Stimulated activated CD8-positive, alpha-beta memory T cell treated with anti-CD3 and anti-CD28 coated beads, Interleukin-15, amount 100 ng/mL, for 48 hours (primary cell): ENCODE results near the gene C20orf144.

Source experiments
- DNase-seq, 2 donors: peaks; one replicate each; pipeline ENCODE4 v3.0.0-alpha.2; 2020; ENCODE audit warnings: low read depth in 2 of 2

The C20orf144 gene

GRCh38 chr20:33676652-33677645, 14.8 kb downstream of the C20orf144 start:
- DNase-seq: no peak

DNA sequence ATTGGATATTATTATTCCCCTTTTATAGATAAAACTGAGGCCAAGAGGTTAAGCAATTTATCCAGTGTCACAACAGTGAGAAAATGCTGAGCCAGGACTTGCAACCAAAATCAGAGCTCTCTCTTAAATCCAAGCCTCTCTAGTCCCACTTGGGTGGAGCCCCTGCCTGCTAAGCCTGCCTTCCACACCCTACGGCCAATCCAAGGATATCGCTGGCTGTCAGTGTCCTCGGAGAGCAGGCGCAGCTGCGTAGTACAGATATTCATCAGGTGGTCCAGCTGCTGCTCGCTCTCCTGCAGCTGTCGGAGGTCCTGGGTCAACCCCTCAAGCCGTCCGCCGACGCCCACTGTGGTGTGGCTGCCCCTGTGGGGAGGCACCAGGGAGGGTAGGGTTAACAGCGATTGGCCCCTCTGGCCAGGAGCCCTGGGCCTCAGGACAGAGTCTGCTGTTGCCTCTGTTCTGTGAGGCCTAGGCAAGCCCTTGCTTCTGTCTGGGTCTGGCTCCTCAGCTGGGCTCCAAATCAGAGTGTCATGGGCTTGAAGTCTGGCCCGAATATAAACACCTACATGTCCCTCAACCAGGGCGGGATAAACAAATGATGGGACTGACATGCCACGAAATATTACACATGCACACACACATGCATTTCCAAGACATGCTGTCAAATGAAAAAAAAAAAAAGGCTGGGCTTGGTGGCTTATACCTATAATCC, 16.0 kb downstream of the C20orf144 start:
- DNase-seq: no peak

DNA sequence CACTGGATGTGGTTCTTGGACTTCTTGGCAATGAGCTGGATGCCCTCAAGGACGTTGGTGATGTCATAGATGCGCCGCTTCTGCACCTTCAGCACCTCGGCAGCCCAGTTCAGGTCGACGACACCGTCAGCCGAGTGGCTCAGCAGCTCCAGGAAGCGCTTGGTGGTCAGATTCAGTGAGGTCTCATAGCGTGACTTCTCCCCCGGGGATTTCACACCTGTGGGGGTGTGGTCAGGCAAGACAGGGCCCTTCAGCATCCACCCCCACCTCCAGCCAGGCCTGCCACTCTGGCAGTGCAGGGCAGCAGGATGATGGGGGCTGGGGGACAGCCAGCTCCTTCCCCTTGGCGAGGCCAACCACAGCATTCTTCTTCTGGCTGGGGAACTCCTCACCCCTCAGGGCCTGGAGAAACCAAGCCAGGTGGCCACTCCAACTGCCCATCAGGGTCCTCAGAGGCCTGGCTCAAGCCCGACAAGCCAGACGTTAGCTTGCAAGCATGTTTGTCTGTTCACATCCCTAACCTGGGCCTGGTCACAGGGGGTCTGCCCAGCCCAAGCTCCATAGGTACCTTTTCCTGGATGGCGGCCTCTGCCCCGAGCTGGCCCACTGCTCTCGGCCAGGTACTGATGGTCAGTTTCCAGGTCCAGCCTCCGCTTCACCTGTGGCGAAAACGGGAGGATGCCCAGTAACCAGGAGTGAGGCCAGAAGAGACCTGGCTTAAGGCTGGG, 17.8 kb downstream of the C20orf144 start:
- DNase-seq: peak; percentile 51 to 53

DNA sequence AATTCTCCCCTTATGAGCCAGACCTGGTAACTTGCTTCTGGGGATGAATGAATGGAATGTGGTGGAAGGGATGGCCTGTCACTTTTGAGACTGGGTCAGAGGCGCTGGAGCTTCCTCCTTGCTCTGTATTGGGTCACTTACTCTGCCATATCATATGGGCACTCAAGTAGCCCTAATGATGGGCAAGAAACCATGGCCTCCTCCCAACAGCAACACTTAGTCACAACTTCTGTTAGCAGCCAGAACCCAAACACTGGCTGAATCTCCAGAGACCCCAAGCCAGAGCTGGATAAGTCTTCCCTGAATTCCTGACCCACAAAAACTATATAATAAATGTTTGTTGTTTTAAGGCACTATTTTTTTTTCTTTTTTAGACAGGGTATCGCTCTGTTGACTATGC, 18.6 kb downstream of the C20orf144 start:
- DNase-seq: no peak

- DNase-seq: no peak
Measured at GRCh38 chr20:33681288-33681687, 19.2 kb downstream of the C20orf144 start.

GRCh38 chr20:33681728-33682353, 19.7 kb downstream of the C20orf144 start:
- DNase-seq: peak in 1 of 2 donors; percentile 32

GRCh38 chr20:33684533-33685327, 22.6 kb downstream of the C20orf144 start:
- DNase-seq: no peak

DNA sequence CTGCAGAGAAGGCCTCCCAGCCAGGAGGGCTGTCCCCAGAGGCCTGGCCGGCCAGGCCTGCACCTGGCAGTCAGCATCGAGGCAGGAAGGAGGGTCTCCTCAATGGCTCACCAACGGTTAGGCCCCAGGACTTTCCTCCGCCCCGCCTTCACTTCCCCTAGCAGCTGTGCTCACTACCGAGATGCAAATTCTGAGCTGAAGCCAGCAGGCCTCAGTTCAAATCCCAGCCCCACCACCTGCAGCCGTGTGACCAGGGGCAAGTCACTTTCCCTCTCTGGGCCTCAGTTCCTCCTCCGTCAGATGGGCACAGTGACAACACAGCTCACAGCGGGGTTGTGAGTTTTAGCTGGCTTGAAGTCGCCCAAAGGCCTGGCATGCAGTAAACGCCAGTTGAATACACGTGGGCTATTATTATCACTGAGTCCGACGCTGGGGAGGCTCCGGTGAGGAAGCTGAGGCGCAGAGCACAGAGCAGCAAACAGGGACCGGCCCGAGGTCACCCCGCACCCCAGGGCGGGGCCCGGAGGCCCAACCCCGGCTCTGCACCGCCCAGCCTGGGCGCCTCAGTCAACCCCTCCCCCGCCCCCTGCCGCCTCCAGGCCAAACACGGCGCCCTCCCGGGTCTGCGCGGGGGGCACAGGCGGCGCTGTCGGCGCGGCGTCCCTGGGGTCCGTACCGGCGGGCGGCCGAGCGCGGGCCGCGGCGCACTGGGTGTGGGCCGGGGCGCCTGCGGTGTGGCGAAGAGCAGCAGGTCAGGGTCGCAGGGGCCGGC, 23.4 kb downstream of the C20orf144 start:
- DNase-seq: peak; percentile 67 to 68

DNA sequence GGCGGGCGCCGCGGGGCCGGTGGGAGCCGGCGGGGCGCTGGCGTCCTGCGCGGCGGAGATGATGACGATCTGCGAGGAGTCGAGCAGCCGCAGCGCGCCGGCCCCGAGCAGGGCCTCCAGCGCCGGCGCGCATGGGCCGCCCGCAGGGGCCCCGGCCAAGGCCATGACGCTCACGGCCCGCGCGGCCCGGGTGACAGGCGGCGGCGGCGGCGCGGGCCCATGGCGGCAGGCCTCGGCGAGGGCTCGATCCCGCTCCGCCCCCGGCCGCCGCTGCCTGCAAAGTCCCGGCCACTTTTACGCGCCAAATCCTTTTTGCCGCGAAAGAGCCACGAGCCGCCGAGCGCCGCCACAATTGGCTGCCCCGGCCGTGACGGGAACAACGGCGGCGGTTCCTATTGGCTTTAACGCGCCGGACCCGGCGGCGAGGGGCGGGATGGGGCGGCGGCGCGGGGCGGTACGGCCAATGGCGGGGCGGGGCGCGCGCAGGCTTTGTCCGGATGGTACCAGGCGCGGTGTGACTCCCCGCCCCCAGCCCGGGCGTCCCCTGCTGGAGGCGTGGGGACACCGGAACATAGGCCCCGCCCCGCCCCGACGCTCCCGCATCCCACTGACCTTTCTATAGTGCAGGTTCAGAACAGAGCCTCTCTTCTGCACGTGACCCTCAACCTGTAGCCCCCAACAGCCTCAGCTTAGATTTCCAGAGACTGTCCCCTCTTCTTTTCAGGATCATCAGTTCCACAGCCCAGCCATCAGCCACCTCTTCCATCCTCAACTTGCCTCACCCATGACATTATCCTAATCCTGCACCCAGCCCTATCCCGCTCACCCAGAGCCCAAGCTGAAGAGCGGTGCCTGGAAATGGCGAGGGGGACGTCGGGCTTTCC, 24.2 kb downstream of the C20orf144 start, which contains the start of gene E2F1:
TSS of gene E2F1 (minus strand) at position 286 of the 884 bp plus-strand sequence. CDS start at position 165, 121 bp downstream.
- peak; percentile 95 to 96 for DNase-seq

DNA sequence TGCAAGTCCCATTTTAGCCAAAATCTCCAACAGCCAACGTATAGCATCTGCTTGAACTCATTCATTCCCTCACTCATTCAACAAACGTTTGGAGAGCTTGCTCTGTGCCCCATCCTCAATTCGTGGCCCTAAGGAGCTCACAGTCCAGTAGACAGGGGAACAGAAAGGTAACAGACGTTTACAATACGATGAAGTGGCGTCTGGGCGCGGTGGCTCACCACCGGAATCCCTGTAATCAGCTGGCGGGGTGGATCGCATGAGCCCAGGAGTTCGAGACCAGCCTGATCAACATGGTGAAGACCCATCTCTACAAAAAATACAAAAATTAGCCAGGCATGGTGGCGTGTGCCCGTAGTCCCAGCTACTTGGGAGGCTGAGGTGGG, 24.8 kb downstream of the C20orf144 start:
- no peak for DNase-seq

- no peak for DNase-seq
Measured at GRCh38 chr20:33687370-33687915, 25.3 kb downstream of the C20orf144 start.

DNA sequence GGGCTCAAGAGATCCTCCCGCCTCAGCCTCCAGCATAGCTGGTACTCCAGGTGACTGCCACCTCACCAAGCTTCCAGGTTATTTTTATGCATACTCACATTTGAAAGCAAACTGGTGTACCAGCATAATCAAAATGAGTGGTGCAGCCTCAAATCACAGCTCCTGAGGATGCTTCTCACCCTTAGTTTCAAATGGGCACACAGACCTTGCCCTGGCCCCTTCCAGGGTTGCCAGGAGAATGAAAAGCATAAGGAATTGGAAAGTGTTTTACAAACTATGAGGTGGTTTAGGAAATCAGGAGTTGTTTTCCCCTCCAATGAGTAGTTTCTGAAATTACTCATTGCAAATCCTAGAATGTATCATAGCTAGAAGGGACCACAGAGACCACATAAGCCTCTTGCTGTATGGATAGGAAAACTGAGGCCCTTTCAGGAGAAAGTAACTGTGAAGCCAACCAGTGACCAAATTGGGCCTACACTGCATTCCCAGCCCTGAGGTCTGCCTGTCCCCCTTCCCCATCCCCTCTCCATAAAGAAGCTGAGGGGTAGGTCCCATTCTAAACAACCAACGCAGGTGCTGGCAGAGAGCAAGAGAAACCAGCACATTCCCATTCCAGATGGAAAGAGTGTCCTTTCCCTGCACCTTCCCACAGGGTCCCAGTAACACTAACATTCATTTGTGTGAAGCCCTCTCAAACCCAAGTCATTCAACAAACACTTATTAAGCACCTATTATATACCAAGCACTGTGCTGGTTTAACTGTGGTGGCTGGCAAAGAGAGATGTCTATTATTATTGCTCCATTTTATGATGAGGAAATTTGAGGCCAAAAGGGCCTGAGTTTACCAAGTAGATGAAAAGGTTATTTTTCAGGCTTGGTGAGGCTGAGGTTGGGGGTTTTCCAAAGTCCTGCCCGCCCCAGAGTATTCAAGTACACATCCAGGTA, 26.1 kb downstream of the C20orf144 start:
- DNase-seq: no peak

DNA sequence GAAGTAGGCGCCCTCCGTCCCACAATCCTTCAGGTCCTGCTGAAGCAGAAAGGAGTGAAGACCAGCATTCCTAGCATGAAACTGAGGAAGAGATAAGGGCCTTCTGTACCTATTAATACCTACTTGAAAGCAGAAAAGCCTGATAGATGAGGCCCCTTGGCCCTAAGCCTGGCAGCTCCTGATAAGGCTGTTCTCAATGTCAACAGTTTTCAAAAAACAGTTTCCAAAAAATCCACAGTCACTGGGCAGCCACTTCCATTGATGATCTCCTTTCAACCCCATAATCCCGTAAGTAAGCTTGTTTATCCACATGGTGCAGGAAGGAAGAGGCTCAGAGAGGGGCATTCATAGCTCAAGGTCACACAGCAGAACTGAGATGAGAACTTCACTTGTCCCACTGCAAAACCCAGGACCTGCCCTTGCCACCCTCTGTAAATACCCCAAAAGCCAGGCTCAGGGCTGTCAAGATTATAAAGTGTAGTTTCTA, 26.9 kb downstream of the C20orf144 start:
- no peak for DNase-seq

GRCh38 chr20:33689493-33689892, 27.4 kb downstream of the C20orf144 start:
- DNase-seq: no peak

DNA sequence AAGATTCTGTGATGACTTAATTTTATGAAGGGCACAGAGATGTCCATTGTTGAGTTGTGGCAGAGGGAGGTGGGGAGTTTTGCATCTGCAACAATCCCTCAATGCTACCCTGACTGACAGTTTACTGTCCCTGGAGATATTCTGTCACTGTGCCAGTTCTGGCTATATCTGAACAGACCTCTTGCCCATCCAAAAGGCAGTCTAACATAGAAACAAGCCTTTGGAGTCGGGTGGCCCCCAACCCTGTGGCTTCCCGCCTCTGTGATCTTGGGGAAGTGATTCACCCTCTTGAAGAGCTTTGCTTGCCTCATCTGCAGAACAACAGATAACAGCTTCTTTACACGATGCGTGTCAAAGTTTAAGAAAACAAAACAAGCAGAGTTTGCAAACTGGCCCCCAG, 27.8 kb downstream of the C20orf144 start:
- DNase-seq: peak; percentile 57 to 58

- DNase-seq: no peak
Measured at GRCh38 chr20:33693289-33693688, 31.2 kb downstream of the C20orf144 start.
